HCT116 (cell line): ENCODE results near the gene CWC22.

Experiments
- EZH2 ChIP-seq: fragments of 200-600 bp; sonication (generic); IDR thresholded peaks from 2 replicates; pipeline ENCODE4 v1.6.1; 2017; ENCODE audit warnings: antibody characterized with exemption, mixed run types
- JUND ChIP-seq: IDR thresholded peaks from 2 replicates; pipeline ENCODE4 v1.6.1; 2012
- POLR2A ChIP-seq: IDR thresholded peaks from 2 replicates; pipeline ENCODE4 v1.7.0; 2011; ENCODE audit warnings: borderline replicate concordance; ENCODE audit not compliant: insufficient read depth, insufficient read length; ENCODE audit errors: extremely low read depth
- POLR2AphosphoS5 ChIP-seq: IDR thresholded peaks from 2 replicates; pipeline ENCODE4 v1.6.1; 2011; ENCODE audit warnings: mild to moderate bottlenecking, low read depth, low read length, moderate library complexity
- RAD21 ChIP-seq: IDR thresholded peaks from 2 replicates; pipeline ENCODE4 v1.6.1; 2012; ENCODE audit warnings: low read depth, mild to moderate bottlenecking
- YY1 ChIP-seq: IDR thresholded peaks from 2 replicates; pipeline ENCODE4 v1.6.1; 2011; ENCODE audit warnings: low read length, low read depth, moderate library complexity, mild to moderate bottlenecking; ENCODE audit not compliant: insufficient replicate concordance; ENCODE audit errors: extremely low read depth
- TF ChIP-seq, protein P1 (sequence below), 3 experiments: fragments of 200-600 bp in 1 of 3; sonication (generic) in 1 of 3; IDR thresholded peaks in 2 of 3; conservative IDR thresholded peaks in 1 of 3; 2 replicates each; pipeline ENCODE4 v1.5.1; 2012 to 2017; ENCODE audit warnings: low read depth in 2 of 3, low read length in 2 of 3, antibody characterized with exemption in 1 of 3, borderline replicate concordance in 1 of 3, control low read depth in 1 of 3, mild to moderate bottlenecking in 1 of 3, mixed read lengths in 1 of 3, mixed run types in 1 of 3, moderate library complexity in 1 of 3; ENCODE audit not compliant: insufficient read depth in 1 of 3
- TF ChIP-seq, protein P2 (sequence below): IDR thresholded peaks from 2 replicates; pipeline ENCODE4 v1.6.1; 2011; ENCODE audit warnings: mild to moderate bottlenecking, low read length, moderate library complexity; ENCODE audit not compliant: insufficient replicate concordance; ENCODE audit errors: extremely low read depth

DNA sequence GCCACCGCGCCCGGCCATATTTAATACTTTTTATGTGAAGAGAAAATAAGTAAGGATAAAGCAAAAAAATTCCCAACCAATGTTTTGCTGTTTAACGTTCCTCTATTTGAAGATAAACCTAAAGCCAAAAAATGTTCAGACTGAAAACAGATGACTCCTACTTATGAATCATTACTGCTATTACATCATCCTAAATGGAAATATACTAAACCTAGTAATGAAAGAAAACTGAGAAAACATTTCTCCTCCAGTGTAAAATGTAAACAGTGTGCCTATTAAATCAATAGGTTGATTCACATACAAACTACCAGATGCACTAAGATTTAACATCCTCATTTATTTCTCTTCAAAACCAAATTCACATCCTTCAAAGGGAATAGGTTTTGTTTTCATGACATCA is 43.5 kb downstream of the CWC22 start:
- TF ChIP-seq, protein P1, sequence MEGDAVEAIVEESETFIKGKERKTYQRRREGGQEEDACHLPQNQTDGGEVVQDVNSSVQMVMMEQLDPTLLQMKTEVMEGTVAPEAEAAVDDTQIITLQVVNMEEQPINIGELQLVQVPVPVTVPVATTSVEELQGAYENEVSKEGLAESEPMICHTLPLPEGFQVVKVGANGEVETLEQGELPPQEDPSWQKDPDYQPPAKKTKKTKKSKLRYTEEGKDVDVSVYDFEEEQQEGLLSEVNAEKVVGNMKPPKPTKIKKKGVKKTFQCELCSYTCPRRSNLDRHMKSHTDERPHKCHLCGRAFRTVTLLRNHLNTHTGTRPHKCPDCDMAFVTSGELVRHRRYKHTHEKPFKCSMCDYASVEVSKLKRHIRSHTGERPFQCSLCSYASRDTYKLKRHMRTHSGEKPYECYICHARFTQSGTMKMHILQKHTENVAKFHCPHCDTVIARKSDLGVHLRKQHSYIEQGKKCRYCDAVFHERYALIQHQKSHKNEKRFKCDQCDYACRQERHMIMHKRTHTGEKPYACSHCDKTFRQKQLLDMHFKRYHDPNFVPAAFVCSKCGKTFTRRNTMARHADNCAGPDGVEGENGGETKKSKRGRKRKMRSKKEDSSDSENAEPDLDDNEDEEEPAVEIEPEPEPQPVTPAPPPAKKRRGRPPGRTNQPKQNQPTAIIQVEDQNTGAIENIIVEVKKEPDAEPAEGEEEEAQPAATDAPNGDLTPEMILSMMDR (IDR thresholded peaks at IDR 0.05 in 2 of 3, conservative IDR thresholded peaks at IDR 0.05 in 1 of 3; ENCODE audit: borderline replicate concordance in 1 of 3, insufficient read depth in 1 of 3, low read depth in 2 of 3, low read length in 2 of 3), result no peak
- TF ChIP-seq YY1, result no peak
- TF ChIP-seq EZH2, result no peak
- TF ChIP-seq JUND, result no peak
- no peak for TF ChIP-seq POLR2AphosphoS5
- TF ChIP-seq, protein P2, sequence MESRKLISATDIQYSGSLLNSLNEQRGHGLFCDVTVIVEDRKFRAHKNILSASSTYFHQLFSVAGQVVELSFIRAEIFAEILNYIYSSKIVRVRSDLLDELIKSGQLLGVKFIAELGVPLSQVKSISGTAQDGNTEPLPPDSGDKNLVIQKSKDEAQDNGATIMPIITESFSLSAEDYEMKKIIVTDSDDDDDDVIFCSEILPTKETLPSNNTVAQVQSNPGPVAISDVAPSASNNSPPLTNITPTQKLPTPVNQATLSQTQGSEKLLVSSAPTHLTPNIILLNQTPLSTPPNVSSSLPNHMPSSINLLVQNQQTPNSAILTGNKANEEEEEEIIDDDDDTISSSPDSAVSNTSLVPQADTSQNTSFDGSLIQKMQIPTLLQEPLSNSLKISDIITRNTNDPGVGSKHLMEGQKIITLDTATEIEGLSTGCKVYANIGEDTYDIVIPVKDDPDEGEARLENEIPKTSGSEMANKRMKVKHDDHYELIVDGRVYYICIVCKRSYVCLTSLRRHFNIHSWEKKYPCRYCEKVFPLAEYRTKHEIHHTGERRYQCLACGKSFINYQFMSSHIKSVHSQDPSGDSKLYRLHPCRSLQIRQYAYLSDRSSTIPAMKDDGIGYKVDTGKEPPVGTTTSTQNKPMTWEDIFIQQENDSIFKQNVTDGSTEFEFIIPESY, result no peak
- no peak for TF ChIP-seq RAD21
- no peak for TF ChIP-seq POLR2A
